NCI-H2227 (cell line): ENCODE data around the gene WASHC4.
A peak's percentile ranks its signal among the peaks of the same experiment; 100 is the strongest.
"Not testable (repeated sequence)": the region's sequence is repeated elsewhere in the genome, so short reads cannot be mapped to it uniquely, and the experiment has no call there.

Experiments used
- DNase-seq: peaks from one replicate; lab custom pipeline; 2025; ENCODE audit not compliant: unreplicated experiment; lab: John Stamatoyannopoulos, UW

Gene WASHC4

DNA sequence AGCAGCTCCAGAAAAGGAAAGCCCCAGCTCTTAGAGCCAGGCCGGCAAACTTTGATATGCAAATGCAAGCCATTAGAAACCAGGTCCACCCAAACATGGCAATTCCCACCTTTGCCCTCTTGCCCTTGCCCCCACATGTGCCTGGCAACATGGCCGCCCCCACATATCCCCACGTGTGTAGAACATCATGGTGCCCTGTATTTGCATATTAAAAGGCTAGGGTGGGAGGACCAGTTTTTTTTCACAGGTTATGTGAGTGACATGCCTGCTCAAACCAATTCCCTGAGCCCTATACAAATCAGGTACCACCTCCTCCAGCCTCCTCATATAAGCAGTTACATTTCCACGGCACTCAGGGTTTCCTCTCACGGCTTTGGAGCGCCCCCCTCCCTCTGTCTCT, 17.2 kb upstream of the WASHC4 start:
- DNase-seq = no peak

DNA sequence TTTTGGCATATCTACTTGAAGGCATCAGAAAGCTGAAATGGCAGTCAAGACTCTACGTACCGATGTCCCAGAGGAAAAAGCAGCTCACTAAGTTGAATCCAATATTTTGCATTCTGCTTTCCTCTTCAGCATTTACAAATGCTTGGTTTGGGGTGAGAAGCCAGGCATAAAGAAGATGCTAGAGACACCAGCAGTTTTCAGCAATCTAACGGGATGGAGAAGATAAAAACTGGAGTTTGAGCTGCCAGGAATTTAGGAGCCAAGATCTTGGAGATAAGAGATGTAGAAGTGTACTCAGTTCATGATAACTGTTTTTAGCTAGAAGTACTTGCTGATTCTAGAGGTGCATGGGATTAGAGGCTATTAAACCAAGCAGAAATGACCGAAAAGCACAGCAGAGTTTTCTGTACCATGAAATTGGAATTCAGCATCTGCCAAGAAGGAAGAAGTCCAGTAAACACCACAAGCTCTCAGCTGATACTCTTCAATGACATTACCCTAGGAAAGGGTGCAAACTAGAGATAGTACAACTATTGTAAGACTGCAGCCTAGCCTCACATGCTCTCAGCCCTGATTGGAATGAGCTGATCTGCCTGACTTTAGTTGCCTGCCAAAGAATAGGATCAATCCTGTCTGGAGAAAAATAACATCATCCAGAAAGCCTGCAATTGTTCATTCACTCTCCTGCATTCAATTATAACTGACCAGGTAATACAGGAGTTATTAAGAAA, 15.9 kb upstream of the WASHC4 start:
- DNase-seq = no peak

DNA sequence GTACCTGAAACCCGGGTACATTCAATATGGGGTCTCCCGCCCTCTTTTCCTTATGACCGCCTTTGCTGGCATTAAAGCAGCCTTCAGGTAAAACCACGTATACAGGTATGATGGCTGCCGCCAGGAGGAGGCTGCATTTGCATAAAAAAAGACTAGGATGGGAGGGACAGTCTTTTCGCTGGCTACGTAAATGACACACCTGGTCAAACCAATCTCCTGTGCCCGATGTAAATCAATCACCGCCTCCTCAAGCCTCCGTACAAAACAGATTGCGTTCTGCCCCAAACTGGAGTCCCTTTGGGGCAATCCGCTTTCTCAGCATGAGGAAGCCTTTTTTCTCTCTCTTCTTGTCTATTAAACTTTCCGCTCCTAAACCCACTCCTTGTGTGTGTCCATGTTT, 15.2 kb upstream of the WASHC4 start:
- DNase-seq = peak; percentile 36

DNA sequence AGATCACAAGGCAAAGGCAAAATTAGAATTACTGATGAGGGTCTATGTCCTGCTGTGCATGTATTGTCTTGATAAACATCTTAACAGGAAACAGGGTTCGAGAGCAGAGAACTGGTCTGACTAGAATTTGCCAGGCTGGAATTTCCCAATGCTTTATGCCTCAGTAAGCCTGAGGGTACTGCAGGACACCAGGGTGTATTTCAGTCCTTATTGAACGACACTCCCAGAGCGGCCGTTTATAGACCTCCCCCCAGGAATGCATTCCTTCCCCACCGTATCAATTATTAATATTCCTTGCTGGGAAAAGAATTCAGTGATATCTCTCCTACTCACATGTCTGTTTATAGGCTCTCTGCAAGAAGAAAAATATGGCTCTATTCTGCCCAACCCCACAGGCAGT, 12.2 kb upstream of the WASHC4 start:
- DNase-seq = not testable (repeated sequence)

DNA sequence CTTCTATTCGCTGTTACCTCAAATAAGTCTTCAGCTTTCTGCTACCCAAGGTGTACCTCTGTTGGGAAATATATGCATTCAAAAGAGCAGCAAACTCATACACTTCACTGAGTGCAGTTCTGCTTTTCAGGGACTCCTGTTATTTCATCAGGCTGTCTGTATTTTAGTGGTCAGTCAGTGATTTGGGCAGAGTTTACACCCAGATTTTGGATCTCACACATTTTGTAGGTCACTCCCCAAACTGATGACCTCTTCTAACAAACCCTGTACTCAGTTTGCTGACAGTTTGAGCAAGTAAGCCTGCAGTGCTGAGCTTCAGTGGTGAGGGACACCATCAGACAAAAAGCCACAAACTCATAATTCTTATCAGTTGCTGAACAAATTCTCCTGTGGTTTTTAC, 8.2 kb upstream of the WASHC4 start:
- DNase-seq = no peak

DNA sequence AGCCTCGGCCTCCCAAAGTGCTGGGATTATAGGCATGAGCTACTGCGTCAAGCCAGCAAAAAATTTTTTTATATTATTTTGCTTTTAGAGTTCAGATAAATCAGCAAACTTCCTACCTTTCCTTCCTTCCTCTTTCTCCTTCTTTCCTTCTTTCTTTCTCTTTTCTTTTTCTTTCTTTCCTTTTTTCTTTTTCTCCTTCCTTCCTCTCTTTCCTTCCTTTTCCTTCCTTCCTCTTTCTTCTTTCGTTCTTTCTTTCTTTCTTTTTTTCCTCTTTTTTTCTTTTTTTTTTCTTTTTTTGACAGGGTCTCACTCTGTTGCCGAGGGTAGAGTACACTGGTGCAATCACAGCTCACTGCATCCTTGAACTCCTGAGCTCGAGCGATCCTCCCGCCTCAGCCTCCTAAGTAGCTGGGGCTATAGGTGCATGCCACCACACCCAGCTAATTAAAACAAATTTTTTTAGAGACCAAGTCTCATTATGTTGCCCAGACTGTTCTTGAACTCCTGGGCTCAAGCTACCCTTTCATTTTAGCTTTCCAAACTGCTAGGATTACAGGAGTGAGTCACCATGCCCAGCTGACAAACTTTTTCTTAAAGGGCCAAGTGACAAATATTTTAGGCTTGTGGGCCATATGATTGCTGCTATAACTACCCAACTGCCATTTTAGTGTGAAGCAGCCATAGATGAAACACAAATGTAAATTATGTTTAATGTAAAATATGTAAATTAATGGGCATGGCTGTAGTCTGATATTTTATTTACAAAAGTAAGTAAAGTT, 7.1 kb upstream of the WASHC4 start:
- DNase-seq = no peak

DNA sequence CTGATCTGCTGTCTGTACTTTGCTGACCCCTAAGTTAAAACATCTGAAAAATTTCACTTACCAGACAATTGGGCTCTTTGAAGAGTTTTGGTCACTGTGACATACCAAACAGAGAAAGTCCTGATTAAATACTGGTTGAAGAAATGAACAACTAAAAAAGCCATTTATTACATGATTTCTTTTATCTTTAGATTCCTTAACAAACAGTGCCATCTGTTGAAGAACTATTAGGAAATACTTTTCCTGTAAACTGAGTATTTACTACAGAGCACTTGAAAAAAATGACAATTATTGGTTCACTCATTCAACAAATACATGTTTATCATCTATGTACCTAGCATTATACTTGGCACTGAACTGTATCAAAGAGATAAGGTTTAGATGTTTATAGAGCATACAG, 6.5 kb upstream of the WASHC4 start:
- no peak for DNase-seq

DNA sequence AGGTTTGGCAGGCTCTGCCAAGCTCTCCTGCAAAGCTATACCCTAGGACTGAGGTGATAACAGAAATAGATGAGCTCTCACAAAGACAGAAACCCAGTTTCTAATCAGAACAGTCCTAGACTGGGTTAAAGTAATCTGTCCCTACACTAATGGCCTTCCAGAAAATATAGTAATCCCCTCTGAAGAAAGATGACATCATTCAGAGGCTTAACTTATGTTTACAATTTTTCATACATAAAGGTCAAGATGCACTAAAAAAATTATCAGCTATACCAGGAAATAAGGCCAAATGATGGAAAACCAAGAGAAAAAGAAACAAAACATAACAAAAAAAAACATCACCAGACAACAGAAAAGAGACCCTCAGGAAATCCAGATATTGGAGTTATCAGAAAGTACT, 4.9 kb upstream of the WASHC4 start:
- DNase-seq = no peak

DNA sequence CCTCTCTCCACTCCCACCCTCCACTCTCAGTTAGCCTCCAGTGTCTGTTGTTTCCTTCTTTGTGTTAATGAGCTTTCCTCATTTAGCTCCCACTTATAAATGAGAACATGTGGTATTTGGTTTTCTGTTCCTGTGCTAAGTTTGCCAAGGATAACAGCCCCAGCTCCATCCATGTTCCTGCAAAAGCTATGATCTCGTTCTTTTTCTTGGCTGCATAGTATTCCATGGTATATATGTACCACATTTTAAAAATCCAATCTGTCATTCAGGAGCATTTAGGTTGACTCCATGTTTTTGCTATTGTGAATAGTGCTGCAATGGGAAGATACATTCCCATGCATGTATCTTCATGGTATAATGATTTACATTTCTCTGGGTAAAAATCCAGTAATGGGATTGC, 2.8 kb upstream of the WASHC4 start:
- no peak for DNase-seq

DNA sequence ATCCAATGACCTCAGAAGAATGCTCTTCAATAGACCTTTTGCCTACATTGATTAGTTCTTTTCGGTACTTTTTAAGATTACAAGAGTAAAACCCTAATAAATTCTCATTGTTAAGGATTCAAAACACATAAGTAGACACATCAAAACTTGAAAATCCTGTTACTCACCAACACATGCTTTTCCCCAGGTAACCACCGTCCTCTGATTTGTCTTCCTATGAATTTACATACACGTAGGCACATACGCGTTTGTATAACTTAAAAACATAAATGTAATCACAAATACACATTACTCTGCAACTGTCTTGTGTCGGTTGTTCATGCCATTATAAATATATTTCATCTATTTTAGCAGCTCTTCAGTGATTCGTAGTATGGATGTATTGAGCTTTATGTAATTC, 910 bp upstream of the WASHC4 start:
- peak; percentile 6 for DNase-seq

DNA sequence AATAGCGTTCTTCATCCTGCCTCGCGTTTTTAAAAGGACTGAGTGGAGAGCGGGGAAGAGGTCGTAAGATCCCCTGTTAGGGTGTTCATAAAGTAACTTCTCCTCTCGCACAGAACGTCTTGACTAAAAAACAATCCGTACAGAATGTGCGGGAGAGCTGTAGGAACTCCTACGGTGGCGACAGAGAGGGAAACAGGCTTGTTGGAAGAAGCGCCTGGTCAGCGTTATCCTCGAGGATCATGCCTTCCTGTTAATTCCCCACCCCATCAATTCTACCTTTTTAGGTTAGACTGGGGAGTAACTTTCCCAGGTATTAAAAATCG, 399 bp upstream of the WASHC4 start:
- DNase-seq = peak; percentile 78

DNA sequence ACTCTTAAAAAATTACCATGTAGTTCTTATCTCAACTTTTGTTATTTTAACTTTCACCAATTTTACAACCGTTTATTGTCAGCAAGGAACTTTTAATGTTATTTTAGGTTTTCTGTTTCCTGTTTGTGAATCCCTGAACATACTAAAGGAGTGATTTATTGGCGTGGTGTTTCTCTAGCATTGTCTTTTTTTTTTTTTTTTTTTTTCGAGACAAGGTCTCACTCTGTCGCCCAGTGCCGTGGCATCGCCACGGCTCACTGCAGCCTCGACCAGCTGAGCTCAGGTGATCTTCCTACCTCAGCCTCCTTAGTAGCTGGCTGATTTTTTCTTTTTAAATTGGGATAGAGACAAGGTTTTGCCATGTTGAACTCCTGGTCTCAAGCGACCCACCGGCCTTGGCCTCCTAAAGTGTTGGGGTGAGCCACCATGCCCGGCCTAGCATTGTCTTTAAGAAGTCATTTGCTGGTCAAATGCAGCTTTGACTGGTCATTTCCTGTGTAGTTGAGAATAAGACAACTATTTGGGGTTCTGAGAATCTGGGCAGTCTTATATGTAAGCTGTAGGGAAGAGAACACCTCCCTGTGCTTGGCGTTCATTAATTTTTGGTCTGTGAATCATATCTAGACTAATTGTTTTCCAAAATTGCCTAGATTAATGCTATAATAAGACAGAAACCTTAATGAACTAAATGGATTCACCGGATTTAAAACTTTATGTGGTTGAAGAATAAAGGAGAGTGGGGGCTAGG, 2.1 kb downstream of the WASHC4 start:
- DNase-seq = peak; percentile 14

DNA sequence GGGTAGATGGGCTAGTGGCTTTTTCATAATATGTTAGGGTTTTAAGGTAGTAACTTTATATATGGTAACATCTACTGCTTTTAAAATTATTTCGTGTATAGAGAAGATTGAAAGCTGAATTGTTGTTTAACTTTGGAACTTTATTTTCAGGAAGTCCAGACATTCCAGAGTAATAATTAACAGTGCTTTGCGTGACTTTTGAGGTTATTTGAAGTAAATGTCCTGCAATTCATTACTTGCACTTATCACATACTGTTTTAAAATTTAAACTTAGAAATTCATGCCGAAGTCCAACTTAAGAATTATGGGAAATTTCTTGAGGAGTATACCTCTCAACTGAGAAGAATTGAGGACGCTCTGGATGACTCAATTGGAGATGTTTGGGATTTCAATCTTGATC, 3.3 kb downstream of the WASHC4 start:
- no peak for DNase-seq

DNA sequence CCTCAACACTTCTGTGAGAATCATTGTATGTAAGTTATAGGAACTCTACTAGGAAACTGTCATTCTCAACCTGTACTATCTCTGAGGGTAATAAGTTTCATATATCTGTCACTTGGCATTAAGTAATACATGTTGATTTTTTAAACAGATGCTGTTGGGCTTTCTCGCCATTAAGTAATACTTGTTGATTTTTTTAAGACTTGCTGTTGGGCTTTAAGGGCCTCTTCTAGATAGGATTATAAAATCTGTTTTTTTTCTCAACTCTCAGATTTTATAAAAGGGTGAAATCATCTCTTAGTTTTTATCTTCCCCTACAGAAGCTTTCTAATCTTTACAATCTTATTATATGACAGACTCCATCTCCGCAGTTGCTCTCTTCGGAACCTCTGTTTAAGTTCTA, 5.6 kb downstream of the WASHC4 start:
- DNase-seq = no peak

DNA sequence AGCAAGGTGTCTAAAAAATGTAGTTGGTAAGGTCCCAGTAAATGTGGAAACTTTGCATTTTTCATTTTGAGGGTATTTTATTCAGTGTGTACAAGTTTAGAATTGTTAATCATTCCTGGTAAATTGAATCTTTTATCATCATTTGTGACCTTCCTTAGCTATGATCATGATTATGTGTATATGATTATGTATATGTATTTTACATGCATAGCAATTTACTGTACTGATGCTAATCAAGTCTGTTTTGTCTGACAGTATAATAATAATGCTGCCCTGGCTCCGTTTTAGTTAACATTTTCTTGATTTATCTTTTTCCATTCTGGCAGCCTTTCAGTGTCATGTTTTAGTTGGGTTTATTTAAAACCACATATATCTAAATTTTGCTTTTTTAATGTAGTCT, 9.4 kb downstream of the WASHC4 start:
- no peak for DNase-seq

DNA sequence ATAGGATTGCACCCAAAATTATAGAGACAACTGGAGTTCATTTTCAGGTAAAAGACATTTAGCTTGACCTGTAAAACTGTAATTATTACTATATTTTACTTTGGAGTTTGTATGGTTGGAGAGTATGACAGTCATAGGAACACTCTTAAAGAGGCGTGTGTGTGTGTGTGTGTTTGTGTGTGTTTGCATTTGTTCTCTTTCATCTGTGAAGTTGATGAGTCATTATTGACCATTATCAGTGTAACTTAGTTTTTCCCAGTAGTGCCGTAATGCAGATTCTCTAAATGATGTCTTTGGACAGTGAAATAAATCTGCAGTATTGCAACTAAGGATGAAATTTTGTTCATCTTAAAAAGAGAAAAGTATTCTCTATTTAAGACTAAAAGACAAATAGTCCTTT, 13.0 kb downstream of the WASHC4 start:
- no peak for DNase-seq

DNA sequence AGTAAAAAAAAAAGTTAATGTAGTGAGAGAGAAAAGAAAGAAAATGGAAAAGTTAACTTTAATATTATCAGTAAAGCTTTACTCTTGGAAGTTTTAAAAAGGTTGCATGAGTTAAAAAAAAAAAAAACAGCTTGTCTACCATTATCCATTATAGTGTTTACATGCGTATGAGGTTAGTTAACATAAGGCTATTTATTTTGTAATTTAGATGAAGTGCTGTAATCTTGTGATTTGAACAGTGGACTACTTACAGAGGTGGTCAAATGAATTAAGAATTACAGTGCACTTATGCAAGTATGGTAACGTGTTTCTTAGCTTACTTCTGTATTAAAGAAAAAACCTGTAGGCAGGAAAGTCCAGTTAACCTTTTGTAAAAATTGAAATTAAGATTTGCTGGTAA, 30.7 kb downstream of the WASHC4 start:
- no peak for DNase-seq

DNA sequence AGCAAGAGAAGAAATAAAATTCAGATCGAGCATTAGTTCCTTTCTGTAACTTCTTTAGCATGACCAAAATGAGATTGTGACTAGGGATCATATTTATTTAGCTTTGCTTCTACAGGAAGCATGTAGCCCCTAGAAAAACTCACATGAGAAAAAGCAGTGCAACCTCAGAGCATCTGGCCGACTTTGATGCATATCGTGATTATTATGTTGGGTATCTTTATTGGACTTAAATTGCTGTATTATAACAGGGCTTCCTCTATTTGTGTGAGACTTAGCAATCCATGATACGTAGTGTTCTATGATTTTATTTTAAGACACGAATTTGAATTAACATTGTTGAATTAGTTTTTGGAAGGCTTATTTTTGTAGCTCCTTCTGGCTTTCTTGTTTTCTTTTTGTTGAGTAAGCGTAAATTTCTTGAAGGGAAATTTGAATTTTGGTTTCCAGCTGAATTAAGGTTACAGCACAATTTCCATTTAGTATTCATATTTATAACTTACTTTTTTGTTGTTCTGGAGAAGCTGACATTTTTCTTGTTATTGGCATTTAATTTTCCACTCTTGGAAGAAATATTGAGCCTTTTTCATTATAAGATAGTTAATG, 33.9 kb downstream of the WASHC4 start:
- no peak for DNase-seq

DNA sequence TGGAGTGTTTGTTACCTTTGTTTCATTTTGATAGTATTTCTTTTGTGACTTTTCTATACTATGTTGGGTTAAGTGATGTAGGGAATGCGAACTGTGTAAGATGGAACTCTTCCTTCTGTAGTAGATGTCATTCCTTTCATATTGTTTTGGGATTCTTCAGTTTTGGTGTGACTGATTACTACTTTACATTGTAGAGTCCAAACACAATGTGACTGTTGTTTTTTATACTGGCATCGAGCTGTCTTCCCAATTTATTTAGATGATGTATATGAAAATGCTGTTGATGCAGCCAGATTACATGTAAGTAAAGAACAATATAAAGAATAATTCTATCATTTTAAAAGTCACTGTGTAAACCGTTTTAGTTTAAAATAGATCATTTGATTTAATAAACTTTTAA, 34.7 kb downstream of the WASHC4 start:
- DNase-seq = no peak

DNA sequence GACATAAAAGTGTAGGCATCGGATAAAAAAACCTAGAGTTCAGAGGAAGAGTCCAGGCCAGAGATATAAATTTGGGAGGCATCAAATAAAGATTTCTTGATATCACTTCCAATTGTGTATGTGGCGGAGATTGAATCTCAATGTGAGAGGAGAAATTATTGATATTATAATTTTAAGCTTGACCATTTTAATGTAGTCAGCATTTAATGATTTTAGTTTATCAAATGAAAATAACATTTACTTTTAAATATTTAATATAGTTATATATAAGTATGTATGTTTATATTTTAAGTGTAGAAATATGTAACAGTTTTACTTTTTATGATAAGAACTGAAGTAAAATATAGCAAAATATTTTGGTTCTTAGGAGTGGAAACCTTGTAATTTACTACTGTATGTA, 48.7 kb downstream of the WASHC4 start:
- no peak for DNase-seq

DNA sequence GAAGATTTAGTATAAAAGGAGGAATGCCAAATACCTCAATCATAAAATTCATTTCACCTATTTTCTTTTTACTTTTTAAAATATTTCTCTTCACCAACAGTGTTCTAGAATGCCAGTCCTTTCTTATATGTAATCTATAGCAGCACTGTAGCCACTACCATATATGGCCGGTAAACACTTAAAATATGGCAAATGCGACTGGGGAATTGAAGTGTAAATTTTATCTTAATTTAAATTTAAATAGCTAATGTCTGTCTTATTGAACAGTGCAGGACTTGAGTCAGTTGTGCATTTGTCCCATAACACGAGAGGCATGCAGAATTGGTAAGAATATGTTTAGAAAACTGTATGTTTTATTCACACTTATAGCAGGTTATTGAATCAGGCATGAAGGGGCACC, 50.1 kb downstream of the WASHC4 start:
- no peak for DNase-seq

DNA sequence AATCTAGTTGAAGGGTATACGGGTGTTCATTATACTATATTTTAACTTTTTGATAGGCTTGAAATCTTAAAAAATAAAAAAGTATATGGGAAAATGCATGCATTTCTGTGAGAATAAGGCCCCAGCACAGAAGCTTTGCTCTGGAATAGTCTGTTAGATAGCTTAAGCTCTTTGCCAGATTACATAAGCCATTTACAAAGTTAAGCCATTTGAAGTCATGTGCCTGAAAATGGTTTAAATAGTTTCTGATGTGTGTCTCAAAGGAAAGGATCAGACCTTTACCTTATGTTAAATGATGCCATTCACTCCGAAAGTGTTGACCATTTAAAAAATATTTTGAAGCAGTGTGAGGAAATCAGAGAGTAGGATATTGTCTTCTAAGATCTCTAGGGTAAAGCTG, 51.3 kb downstream of the WASHC4 start:
- DNase-seq = no peak
